Panc1 (cell line): ENCODE data around the gene UBAP2. TPM values are rescaled to one million over a fixed set of nuclear protein-coding genes. Genes with fewer than 3 reads are reported as not detected.

ENCODE experiments used
- ATAC-seq: fragments of 200-7000 bp; cut with Tn5 transposase; 2 replicates; pipeline ENCODE4 v1.9.1; 2020; ENCODE audit warnings: mild to moderate bottlenecking, moderate library complexity
- BruUV-seq: library from RNA; stranded (reverse); fragments of 400-500 nt; replicated peaks from 2 replicates; lab custom pipeline; 2021; lab: Mats Ljungman, UMichigan
- CTCF ChIA-PET: fragments of 300-600 bp; sonication (Branson Sonifier 250); formaldehyde crosslinking; loops from one replicate; lab custom pipeline; 2022; ENCODE audit warnings: antibody characterized with exemption; lab: Charles Lee
- POLR2A ChIA-PET: fragments of 300-600 bp; sonication (Branson Sonifier 250); formaldehyde crosslinking; loops from one replicate; lab custom pipeline; 2022; ENCODE audit warnings: antibody characterized with exemption; lab: Charles Lee
- DNase-seq: peaks from one replicate; pipeline ENCODE4 v3.0.0-alpha.2; 2010; ENCODE audit warnings: low read depth, low spot score
- H3K27ac ChIP-seq: 2 replicates; pipeline ENCODE4 v1.5.1; 2011; ENCODE audit warnings: mild to moderate bottlenecking, low read length, inconsistent platforms
- H3K27me3 ChIP-seq: fragments of 200-500 bp; sonication (Bioruptor generic); 2 replicates; pipeline ENCODE4 v1.6.0; 2014; ENCODE audit warnings: low read length, inconsistent platforms; ENCODE audit not compliant: control insufficient read depth, insufficient read depth
- H3K36me3 ChIP-seq: fragments of 200-500 bp; sonication (Bioruptor generic); 2 replicates; pipeline ENCODE4 v1.5.1; 2014; ENCODE audit warnings: inconsistent platforms, mild to moderate bottlenecking, low read length, moderate library complexity; ENCODE audit not compliant: control insufficient read depth, insufficient read depth
- H3K4me1 ChIP-seq: 2 replicates; pipeline ENCODE4 v1.5.1; 2011; ENCODE audit warnings: inconsistent platforms, mild to moderate bottlenecking, low read length, moderate library complexity; ENCODE audit not compliant: control insufficient read depth, insufficient read depth
- H3K4me3 ChIP-seq, 2 experiments: 2 replicates each; pipeline ENCODE4 v1.5.1; 2011 to 2012; ENCODE audit warnings: low read depth in 2 of 2, low read length in 2 of 2, mild to moderate bottlenecking in 2 of 2, inconsistent platforms in 1 of 2, moderate library complexity in 1 of 2
- H3K9me3 ChIP-seq: fragments of 200-500 bp; sonication (Bioruptor generic); 2 replicates; pipeline ENCODE4 v1.5.1; 2014; ENCODE audit warnings: low read depth, mild to moderate bottlenecking, inconsistent platforms, low read length, moderate library complexity; ENCODE audit not compliant: control insufficient read depth, insufficient read depth
- POLR2AphosphoS5 ChIP-seq: IDR thresholded peaks from 2 replicates; pipeline ENCODE4 v1.6.1; 2012; ENCODE audit warnings: mild to moderate bottlenecking, low read depth, low read length, moderate library complexity
- SIN3A ChIP-seq: IDR thresholded peaks from 2 replicates; pipeline ENCODE4 v1.6.1; 2012; ENCODE audit warnings: low read depth, mild to moderate bottlenecking, low read length, moderate library complexity, borderline replicate concordance; ENCODE audit not compliant: insufficient read depth
- TCF7L2 ChIP-seq: IDR thresholded peaks from 2 replicates; pipeline ENCODE4 v1.6.1; 2011; ENCODE audit warnings: mild to moderate bottlenecking, low read depth, low read length, inconsistent platforms
- in situ Hi-C: cut with HindIII; loops from 2 replicates; pipeline ENCODE4 v1.10.0; 2016; ENCODE audit warnings: low sequenced_read_pairs, low pct_unique_long_range_greater_than_20kb
- intact Hi-C: fragments of 100-400 bp; cut with micrococcal nuclease; formaldehyde crosslinking; loops from one replicate; pipeline ENCODE4 v1.10.0; 2022; ENCODE audit not compliant: unreplicated experiment
- total RNA-seq: library from RNA; stranded (reverse); gene quantifications from one replicate; pipeline ENCODE4 v1.2.1, GENCODE V29; 2021; ENCODE audit not compliant: unreplicated experiment
- TF ChIP-seq, protein P1 (sequence below), 2 experiments: IDR thresholded peaks; 2 replicates each; pipeline ENCODE4 v1.6.1; 2011 to 2012; ENCODE audit warnings: low read depth in 2 of 2, control low read depth in 1 of 2, low read length in 1 of 2, mild to moderate bottlenecking in 1 of 2, moderate library complexity in 1 of 2; ENCODE audit not compliant: insufficient read depth in 1 of 2
- TF ChIP-seq, protein P2 (sequence below): fragments of 450-650 bp; IDR thresholded peaks from 2 replicates; pipeline ENCODE4 v1.5.1; 2017; ENCODE audit warnings: mild to moderate bottlenecking

Gene UBAP2
- total RNA-seq, 1 experiment from 2014 or later = 94.6 TPM

DNA sequence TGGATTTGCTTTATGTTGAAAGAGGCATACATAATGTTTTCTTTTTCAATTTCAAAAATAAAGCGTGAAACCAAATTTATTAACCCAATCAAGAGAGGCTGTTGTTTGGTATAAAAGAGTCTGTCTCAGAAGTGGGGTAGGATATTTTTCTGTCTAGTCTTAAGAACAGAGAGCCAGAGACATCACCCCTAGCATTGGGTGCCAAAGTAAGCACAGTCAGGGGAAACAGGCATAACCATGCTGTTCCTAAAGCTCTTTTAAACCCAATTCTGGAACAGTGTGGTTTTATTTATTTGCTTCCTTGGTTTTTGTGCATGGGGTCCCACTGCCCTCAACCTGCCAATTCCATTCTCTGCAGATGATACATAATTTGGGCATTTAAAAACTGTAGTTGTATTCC, 143.6 kb downstream of the UBAP2 start:
- POLR2A ChIA-PET = interaction anchor here (0.6 to 1.1 kb wide), 2 partner anchors 11 to 23 kb away, joined by 3 read pairs; no protein-coding TSS in a partner anchor
- H3K4me1 ChIP-seq = no peaks in the 10 kb centered on the region

DNA sequence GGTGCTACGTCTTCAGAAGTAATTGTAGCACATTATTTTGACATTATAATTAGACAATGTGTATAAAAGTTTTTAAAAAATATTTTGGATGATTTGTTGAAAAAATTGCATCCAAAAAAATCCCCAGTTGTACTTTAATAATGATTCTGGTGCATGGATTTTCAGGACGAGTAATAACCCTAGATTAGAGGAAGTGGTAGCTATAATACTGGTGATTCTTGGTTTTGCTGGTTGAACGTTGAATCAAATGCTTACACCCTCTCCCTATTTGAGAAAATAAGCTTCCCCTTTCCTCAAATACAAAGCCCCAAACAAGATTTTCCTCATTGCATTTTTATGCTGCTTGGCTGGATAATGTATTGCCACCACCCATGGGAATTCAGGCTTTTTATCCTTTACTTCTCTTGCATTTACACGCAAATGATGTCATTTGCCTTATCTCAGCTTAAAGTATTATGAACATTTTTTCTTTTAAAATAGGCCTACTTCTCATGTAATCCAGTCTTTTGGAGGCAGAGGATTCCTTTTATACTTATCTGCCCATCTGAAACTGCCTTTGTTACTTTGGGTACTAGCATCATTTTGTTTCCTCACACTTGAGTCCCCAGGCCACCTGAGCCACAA, 145.4 kb downstream of the UBAP2 start:
- TF ChIP-seq, protein P1, sequence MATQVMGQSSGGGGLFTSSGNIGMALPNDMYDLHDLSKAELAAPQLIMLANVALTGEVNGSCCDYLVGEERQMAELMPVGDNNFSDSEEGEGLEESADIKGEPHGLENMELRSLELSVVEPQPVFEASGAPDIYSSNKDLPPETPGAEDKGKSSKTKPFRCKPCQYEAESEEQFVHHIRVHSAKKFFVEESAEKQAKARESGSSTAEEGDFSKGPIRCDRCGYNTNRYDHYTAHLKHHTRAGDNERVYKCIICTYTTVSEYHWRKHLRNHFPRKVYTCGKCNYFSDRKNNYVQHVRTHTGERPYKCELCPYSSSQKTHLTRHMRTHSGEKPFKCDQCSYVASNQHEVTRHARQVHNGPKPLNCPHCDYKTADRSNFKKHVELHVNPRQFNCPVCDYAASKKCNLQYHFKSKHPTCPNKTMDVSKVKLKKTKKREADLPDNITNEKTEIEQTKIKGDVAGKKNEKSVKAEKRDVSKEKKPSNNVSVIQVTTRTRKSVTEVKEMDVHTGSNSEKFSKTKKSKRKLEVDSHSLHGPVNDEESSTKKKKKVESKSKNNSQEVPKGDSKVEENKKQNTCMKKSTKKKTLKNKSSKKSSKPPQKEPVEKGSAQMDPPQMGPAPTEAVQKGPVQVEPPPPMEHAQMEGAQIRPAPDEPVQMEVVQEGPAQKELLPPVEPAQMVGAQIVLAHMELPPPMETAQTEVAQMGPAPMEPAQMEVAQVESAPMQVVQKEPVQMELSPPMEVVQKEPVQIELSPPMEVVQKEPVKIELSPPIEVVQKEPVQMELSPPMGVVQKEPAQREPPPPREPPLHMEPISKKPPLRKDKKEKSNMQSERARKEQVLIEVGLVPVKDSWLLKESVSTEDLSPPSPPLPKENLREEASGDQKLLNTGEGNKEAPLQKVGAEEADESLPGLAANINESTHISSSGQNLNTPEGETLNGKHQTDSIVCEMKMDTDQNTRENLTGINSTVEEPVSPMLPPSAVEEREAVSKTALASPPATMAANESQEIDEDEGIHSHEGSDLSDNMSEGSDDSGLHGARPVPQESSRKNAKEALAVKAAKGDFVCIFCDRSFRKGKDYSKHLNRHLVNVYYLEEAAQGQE (IDR thresholded peaks at IDR 0.05; ENCODE audit: insufficient read depth in 1 of 2, low read depth in 2 of 2, low read length in 1 of 2) = no peak
- TF ChIP-seq POLR2AphosphoS5 (no peak), TCF7L2 (no peak), SIN3A (no peak)
- TF ChIP-seq, protein P2, sequence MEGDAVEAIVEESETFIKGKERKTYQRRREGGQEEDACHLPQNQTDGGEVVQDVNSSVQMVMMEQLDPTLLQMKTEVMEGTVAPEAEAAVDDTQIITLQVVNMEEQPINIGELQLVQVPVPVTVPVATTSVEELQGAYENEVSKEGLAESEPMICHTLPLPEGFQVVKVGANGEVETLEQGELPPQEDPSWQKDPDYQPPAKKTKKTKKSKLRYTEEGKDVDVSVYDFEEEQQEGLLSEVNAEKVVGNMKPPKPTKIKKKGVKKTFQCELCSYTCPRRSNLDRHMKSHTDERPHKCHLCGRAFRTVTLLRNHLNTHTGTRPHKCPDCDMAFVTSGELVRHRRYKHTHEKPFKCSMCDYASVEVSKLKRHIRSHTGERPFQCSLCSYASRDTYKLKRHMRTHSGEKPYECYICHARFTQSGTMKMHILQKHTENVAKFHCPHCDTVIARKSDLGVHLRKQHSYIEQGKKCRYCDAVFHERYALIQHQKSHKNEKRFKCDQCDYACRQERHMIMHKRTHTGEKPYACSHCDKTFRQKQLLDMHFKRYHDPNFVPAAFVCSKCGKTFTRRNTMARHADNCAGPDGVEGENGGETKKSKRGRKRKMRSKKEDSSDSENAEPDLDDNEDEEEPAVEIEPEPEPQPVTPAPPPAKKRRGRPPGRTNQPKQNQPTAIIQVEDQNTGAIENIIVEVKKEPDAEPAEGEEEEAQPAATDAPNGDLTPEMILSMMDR = no peak
- intact Hi-C loops = no loop called here
- ChIA-PET POLR2A (no interaction called here), CTCF (no interaction called here)
- H3K27me3 ChIP-seq = no peaks in the 10 kb centered on the region
- H3K4me3 ChIP-seq = no peak overlapping the region
- no peaks in the 10 kb centered on the region for H3K9me3 ChIP-seq
- no peaks in the 10 kb centered on the region for H3K4me1 ChIP-seq
- H3K36me3 ChIP-seq = peaks cover 12% of the 10 kb centered on the region; the same call in 1 of the 2 replicates
- no peak overlapping the region for H3K27ac ChIP-seq
- no peak for ATAC-seq
- in situ Hi-C loops = no loop called here
- no TSS peak for BruUV-seq
- no peak for DNase-seq

More for the DNA sequence above, 143.6 kb downstream of the UBAP2 start:
- no TSS peak for BruUV-seq
- TF ChIP-seq TCF7L2 (no peak), POLR2AphosphoS5 (no peak), SIN3A (no peak)
- TF ChIP-seq, protein P1 (IDR thresholded peaks at IDR 0.05; ENCODE audit: insufficient read depth in 1 of 2, low read depth in 2 of 2, low read length in 1 of 2) = no peak
- TF ChIP-seq, protein P2 = no peak
- no peak overlapping the region for H3K4me3 ChIP-seq
- intact Hi-C loops (no loop called here), in situ Hi-C loops (no loop called here)
- H3K36me3 ChIP-seq = peaks cover 8% of the 10 kb centered on the region; the same call in 1 of the 2 replicates
- H3K27ac ChIP-seq = no peak overlapping the region
- no peaks in the 10 kb centered on the region for H3K9me3 ChIP-seq
- DNase-seq (no peak), ATAC-seq (no peak)
- CTCF ChIA-PET = no interaction called here
- H3K27me3 ChIP-seq = no peaks in the 10 kb centered on the region
